NT2/D1 (cell line): Measurements from ENCODE around the gene VIPR1.

Source experiments
- DNase-seq: peaks from one replicate; pipeline ENCODE4 v3.0.0-alpha.2; 2011; ENCODE audit warnings: low read depth, low spot score
- H3K27me3 ChIP-seq: 2 replicates; pipeline ENCODE4 v1.6.0; 2011; ENCODE audit warnings: mild to moderate bottlenecking; ENCODE audit not compliant: insufficient read length, insufficient read depth
- H3K36me3 ChIP-seq: 2 replicates; pipeline ENCODE4 v1.6.1; 2011; ENCODE audit warnings: mild to moderate bottlenecking, low read length, mixed read lengths; ENCODE audit not compliant: insufficient read depth, insufficient read length
- H3K4me1 ChIP-seq: 2 replicates; pipeline ENCODE4 v1.5.1; 2011; ENCODE audit not compliant: insufficient read depth, insufficient read length
- H3K4me3 ChIP-seq: 2 replicates; pipeline ENCODE4 v1.5.1; 2011; ENCODE audit warnings: low read depth; ENCODE audit not compliant: insufficient read length
- H3K9ac ChIP-seq: 2 replicates; pipeline ENCODE4 v1.6.0; 2011; ENCODE audit warnings: low read depth; ENCODE audit not compliant: insufficient read length
- H3K9me3 ChIP-seq: 2 replicates; pipeline ENCODE4 v1.5.1; 2011; ENCODE audit warnings: mild to moderate bottlenecking, low read length; ENCODE audit not compliant: insufficient read depth
- SUZ12 ChIP-seq: IDR thresholded peaks from 2 replicates; pipeline ENCODE4 v1.6.1; 2011; ENCODE audit not compliant: insufficient read length, insufficient read depth; ENCODE audit errors: extremely low read depth
- YY1 ChIP-seq: IDR thresholded peaks from 2 replicates; pipeline ENCODE4 v1.6.1; 2011; ENCODE audit not compliant: insufficient read length, insufficient read depth
- ZNF274 ChIP-seq: IDR thresholded peaks from 2 replicates; pipeline ENCODE4 v1.6.1; 2011; ENCODE audit warnings: mild to moderate bottlenecking, low read depth, low read length

Gene VIPR1

DNA sequence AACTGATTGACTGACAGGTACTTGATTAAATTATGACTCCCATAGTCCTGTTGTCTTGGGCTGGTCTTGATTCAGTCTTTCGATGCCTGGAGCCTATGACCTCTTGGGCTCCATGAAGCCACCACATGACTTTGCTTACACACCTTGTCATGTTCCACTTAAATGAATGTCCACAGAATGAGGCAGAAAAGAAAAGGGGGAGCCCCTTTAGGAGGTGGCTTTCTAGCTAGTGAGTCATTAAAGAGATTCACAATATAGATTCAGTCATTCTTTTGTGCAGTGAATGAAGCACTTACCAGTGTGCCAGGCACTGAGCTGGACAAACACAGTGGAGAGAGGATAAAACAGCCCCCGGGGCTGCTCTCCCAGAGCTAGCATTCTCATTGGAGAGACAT, 17.1 kb downstream of the VIPR1 start:
- no peak for TF ChIP-seq SUZ12
- TF ChIP-seq YY1 = no peak
- TF ChIP-seq ZNF274 = no peak
- no peak for DNase-seq

DNA sequence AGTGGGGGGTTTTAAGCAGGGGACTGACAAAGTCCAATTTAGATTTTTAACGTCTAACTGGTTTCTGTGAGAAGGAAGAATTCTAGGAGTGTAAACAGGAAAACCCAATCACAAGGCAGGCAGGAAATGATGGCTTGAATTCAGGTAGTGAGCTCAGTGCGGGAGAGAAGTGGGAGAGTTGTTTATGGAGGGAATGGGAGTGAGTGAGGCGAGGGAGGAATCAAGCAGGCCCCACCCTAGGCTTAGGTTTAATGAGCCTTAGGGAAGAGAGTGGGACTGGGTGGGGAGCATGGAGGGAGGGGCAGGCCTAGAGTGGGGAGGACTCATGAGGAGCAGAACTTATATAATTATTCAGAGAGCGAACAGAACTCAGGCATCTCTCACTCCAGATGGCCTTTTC, 17.9 kb downstream of the VIPR1 start:
- Histone ChIP-seq H3K36me3 (peaks cover 5% of the 10 kb centered on the region), H3K27me3 (no peaks in the 10 kb centered on the region), H3K9me3 (no peaks in the 10 kb centered on the region), H3K4me3 (no peak overlapping the region), H3K9ac (no peak overlapping the region), H3K4me1 (no peaks in the 10 kb centered on the region)
- no peak for DNase-seq
- TF ChIP-seq SUZ12 (no peak), YY1 (no peak), ZNF274 (no peak)

More for the DNA sequence above, 17.1 kb downstream of the VIPR1 start:
- H3K36me3 ChIP-seq = peaks cover 5% of the 10 kb centered on the region
- H3K4me1 ChIP-seq = no peaks in the 10 kb centered on the region
- H3K4me3 ChIP-seq = no peak overlapping the region
- H3K9me3 ChIP-seq = no peaks in the 10 kb centered on the region
- no peaks in the 10 kb centered on the region for H3K27me3 ChIP-seq
- no peak overlapping the region for H3K9ac ChIP-seq

DNA sequence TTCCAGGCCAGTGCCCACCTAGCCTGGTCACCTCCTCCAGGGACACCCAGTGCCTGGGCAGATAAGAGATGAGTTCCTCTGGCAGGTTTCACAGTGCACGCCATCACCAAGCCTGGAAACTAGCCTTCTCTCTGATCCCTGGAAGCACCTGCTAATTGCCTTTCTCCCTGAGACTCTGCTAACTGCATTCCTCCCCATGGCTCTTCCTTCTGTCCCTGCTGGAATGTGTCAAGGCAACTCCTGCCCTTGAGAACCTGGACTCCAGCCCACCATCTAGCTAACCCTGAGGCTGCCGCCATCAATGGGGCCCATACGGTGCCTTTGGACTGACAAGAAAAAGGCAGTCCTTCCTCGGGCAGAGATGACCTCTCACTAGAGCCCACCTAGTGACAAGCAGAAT, 18.5 kb downstream of the VIPR1 start:
- DNase-seq = no peak
- Histone ChIP-seq H3K9ac (no peak overlapping the region), H3K4me1 (no peaks in the 10 kb centered on the region), H3K36me3 (peaks cover 2% of the 10 kb centered on the region), H3K27me3 (no peaks in the 10 kb centered on the region), H3K4me3 (no peak overlapping the region), H3K9me3 (no peaks in the 10 kb centered on the region)
- TF ChIP-seq SUZ12 (no peak), ZNF274 (no peak), YY1 (no peak)

DNA sequence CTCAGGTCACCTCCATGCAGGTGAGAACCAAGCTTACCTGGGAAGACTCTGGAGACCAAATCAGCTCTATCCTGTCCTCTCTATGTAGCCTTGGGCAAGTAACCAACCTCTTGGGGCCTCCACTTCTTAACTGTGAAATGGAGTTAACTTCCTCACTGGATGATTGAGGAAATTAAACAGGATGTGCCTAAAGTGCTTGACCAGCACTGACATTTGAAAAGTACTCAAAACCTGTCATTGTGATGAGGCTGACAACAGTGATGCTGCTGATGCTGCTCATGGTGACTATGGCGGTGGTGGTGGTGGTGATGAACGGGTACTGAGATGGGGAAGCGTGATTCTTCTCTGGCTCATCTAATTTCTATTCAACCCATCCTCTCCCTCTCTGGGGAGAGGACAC, 22.3 kb downstream of the VIPR1 start:
- no peaks in the 10 kb centered on the region for H3K9me3 ChIP-seq
- no peak overlapping the region for H3K4me3 ChIP-seq
- DNase-seq = no peak
- peaks cover 2% of the 10 kb centered on the region for H3K36me3 ChIP-seq
- no peak overlapping the region for H3K9ac ChIP-seq
- peaks cover 8% of the 10 kb centered on the region for H3K4me1 ChIP-seq
- H3K27me3 ChIP-seq = no peaks in the 10 kb centered on the region
- TF ChIP-seq ZNF274 = no peak

DNA sequence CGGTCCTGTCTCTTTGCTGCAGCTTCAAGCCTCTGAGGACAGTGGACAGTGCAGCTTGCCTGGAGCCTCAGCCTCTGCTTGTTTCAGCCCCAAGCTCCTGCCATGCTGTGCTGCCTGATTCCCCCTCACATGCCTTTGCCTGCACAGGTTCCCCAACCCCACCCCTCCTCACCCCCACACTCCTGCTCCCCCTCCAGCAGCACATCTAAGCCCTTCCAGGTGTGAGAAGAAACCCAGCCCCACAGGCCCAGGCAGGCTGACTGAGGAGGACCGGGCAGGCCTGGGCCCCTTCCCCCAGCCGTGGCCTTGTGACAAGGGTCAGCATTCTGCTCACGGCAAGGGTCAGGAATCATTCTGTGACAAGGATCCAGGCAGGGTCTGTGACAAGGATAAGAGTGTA, 22.8 kb downstream of the VIPR1 start:
- H3K27me3 ChIP-seq = no peaks in the 10 kb centered on the region
- no peak for TF ChIP-seq YY1
- no peak for TF ChIP-seq ZNF274
- no peak for TF ChIP-seq SUZ12
- H3K4me3 ChIP-seq = no peak overlapping the region
- H3K9ac ChIP-seq = no peak overlapping the region
- H3K36me3 ChIP-seq = peaks cover 2% of the 10 kb centered on the region
- no peaks in the 10 kb centered on the region for H3K9me3 ChIP-seq
- DNase-seq = no peak
- H3K4me1 ChIP-seq = peaks cover 8% of the 10 kb centered on the region

DNA sequence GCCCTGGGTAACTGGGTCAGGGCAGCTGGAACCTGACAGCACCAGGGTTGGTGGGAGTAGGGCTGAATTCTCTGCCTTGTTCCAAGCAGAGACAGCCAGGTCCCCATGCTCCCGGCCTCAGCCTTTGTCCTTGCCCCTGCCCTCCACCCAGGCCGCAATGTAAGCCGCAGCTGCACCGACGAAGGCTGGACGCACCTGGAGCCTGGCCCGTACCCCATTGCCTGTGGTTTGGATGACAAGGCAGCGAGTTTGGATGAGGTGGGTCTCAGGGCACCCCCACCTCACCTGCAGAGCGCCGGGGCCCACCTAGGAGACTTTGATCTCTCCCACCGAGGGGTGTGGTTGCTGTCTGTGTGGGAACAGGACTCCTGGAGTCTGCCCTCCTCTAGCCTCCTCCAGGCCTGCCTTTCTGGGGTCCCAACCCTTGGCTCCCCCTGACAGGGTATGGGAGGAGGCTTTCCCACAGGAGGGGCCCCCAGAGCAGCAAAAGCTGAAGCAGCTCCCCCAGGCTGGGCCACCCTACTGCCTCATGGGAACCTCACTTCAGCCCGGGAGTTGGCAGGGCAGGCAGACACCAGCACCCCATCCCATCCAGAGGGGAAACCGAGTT, 23.4 kb downstream of the VIPR1 start:
- Histone ChIP-seq H3K4me3 (no peak overlapping the region), H3K27me3 (no peaks in the 10 kb centered on the region), H3K9ac (no peak overlapping the region), H3K4me1 (peaks cover 8% of the 10 kb centered on the region), H3K36me3 (peaks cover 2% of the 10 kb centered on the region), H3K9me3 (no peaks in the 10 kb centered on the region)
- no peak for DNase-seq
- TF ChIP-seq ZNF274 (no peak), SUZ12 (no peak), YY1 (no peak)

DNA sequence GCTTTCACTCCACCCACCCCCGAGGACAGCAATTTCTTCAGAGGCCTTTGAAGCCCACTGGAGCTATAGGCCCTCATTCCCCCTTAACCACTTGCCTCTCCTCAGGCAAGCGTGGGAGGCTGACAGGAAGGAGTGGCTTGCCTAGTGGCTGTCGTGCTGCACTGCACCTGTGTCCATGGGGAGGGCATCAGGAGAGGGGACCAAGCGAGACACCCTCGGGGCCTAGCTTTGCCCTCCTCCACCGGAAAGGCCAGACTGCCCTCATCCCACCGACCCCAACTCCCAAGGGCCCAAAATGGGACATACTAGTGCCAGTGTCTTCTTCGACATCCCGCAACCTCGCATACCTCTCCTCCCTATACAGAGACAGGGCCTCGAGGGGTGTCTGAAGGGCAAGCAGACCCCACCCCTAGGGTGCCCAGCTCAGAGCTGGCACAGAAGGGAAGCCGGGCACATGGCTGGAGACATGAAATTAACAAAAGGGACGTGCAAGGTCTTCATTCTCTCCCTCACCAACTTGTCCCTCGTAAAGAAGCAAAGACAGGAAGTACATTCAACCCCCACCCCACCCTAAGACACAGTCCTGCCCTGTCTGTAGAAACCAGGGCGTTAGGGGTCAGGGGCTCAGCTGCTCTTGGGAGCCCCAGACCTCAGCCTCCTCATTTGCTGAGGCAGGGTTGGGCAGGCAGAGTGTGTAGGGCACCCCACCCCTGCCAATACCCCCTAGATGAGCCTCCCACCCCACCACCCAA, 24.3 kb downstream of the VIPR1 start:
- DNase-seq = no peak
- H3K4me1 ChIP-seq = peaks cover 8% of the 10 kb centered on the region
- no peak overlapping the region for H3K9ac ChIP-seq

More for the DNA sequence above, 24.3 kb downstream of the VIPR1 start:
- H3K36me3 ChIP-seq = peaks cover 2% of the 10 kb centered on the region
- no peak overlapping the region for H3K4me3 ChIP-seq
- TF ChIP-seq YY1 = no peak
- no peaks in the 10 kb centered on the region for H3K27me3 ChIP-seq
- H3K9me3 ChIP-seq = no peaks in the 10 kb centered on the region
